ENCODE results near the gene DEPP1. TPM values are rescaled to one million over a fixed set of nuclear protein-coding genes. Genes with fewer than 3 reads are reported as not detected.

DEPP1 gene
- total and polyA plus RNA-seq, 4 donors: 10.7 to 79.3 (median 33.5) TPM

DNA sequence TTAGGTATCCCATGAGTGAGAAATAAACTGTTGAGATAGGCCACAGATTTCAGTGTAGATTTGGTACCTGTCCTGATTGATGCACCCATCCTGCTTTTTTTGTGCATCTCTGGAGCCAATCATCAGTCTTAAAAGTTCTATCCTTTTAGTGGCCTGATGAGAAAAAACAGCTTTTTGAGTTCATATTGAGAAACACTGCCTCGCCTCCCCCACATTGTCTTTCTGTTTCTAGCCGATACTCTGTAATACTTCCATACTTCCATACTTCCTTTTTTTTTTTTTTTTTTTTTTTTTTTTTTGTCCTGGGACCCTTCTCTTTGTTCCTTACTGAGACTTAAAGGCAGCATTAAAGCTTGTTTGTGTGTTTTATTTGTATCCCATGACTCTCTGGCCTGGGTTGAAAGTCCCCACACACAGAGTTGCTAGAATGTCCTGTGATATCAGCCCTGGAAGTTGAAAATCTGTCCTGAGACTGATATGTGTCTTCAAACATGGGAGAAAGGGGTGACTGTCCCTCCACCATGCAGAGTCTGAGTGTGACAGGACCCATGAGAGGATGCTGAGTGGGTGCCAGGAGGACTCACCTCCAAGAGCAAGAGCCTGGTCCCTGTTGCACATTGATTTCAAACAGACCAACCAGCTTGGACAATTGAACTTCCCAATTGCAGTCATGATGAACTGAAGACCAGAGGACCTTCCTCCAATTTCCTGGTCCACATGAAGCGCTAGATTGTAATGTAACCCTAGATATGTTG, 27.8 kb upstream of the DEPP1 start:
- Histone ChIP-seq H3K27me3 (ENCODE audit: control insufficient read depth in 4 of 4, insufficient read depth in 4 of 4, low read length in 3 of 4) (no peaks in the 10 kb centered on the region), H3K9ac (ENCODE audit: low read depth in 1 of 2, low read length in 2 of 2) (no peak overlapping the region), H3K4me3 (ENCODE audit: low read depth in 1 of 3, low read length in 3 of 3) (no peak overlapping the region), H3K9me3 (ENCODE audit: control insufficient read depth in 4 of 4, low read length in 3 of 4) (peaks cover 0 to 5% (median 1%) of the 10 kb centered on the region in 4 donors), H3K4me1 (ENCODE audit: control insufficient read depth in 4 of 4, insufficient read depth in 4 of 4, low read length in 3 of 4) (peaks cover 0 to 18% (median 8%) of the 10 kb centered on the region in 4 donors), H3K36me3 (ENCODE audit: control insufficient read depth in 4 of 4, insufficient read depth in 3 of 4, low read depth in 1 of 4, low read length in 3 of 4) (peaks cover 0 to 8% (median 5%) of the 10 kb centered on the region in 4 donors), H3K27ac (ENCODE audit: low read depth in 1 of 2, low read length in 2 of 2) (no peak overlapping the region)
- 89% methylated on average over 3 of the region's 3 CpGs for WGBS
- DNase-seq (ENCODE audit: low spot score): no peak
- TF ChIP-seq, protein P1, sequence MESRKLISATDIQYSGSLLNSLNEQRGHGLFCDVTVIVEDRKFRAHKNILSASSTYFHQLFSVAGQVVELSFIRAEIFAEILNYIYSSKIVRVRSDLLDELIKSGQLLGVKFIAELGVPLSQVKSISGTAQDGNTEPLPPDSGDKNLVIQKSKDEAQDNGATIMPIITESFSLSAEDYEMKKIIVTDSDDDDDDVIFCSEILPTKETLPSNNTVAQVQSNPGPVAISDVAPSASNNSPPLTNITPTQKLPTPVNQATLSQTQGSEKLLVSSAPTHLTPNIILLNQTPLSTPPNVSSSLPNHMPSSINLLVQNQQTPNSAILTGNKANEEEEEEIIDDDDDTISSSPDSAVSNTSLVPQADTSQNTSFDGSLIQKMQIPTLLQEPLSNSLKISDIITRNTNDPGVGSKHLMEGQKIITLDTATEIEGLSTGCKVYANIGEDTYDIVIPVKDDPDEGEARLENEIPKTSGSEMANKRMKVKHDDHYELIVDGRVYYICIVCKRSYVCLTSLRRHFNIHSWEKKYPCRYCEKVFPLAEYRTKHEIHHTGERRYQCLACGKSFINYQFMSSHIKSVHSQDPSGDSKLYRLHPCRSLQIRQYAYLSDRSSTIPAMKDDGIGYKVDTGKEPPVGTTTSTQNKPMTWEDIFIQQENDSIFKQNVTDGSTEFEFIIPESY (IDR thresholded peaks at IDR 0.05): no peak
- TF ChIP-seq NR2F2 (IDR thresholded peaks at IDR 0.05) (no peak), HNF4A (conservative IDR thresholded peaks at IDR 0.05) (no peak), YY1 (IDR thresholded peaks at IDR 0.05) (no peak), HNF4G (IDR thresholded peaks at IDR 0.05) (no peak), FOXA2 (IDR thresholded peaks at IDR 0.05) (no peak), GABPA (IDR thresholded peaks at IDR 0.05 in 1 of 2, conservative IDR thresholded peaks at IDR 0.05 in 1 of 2) (no peak), FOXA1 (IDR thresholded peaks at IDR 0.05) (no peak)
- TF ChIP-seq, protein P2, sequence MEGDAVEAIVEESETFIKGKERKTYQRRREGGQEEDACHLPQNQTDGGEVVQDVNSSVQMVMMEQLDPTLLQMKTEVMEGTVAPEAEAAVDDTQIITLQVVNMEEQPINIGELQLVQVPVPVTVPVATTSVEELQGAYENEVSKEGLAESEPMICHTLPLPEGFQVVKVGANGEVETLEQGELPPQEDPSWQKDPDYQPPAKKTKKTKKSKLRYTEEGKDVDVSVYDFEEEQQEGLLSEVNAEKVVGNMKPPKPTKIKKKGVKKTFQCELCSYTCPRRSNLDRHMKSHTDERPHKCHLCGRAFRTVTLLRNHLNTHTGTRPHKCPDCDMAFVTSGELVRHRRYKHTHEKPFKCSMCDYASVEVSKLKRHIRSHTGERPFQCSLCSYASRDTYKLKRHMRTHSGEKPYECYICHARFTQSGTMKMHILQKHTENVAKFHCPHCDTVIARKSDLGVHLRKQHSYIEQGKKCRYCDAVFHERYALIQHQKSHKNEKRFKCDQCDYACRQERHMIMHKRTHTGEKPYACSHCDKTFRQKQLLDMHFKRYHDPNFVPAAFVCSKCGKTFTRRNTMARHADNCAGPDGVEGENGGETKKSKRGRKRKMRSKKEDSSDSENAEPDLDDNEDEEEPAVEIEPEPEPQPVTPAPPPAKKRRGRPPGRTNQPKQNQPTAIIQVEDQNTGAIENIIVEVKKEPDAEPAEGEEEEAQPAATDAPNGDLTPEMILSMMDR (IDR thresholded peaks at IDR 0.05; ENCODE audit: low read depth, low read length, missing input control): no peak

DNA sequence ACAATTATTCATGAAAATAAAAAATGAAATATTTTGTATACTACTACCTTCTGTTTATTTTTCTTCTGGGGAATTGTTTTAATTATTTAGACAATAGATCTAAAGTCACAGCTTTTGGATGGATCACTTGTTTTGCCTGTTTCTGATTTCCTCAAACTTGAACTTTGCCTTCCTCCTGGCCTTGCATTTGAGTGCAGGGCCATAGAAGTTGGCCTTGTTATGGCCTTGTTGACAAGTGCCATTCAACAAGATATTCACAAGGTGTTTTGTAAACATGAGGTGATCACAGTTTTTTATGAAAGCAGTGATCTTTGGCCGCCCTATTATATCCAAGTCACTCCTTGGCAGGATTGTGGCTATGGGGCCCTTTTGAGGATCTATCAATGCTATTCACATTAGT, 26.7 kb upstream of the DEPP1 start:
- H3K27me3 ChIP-seq (ENCODE audit: control insufficient read depth in 4 of 4, insufficient read depth in 4 of 4, low read length in 3 of 4): no peaks in the 10 kb centered on the region
- TF ChIP-seq EGR1 (IDR thresholded peaks at IDR 0.05; ENCODE audit: low read depth in 2 of 2) (no peak), FOXA1 (IDR thresholded peaks at IDR 0.05) (no peak), SP1 (IDR thresholded peaks at IDR 0.05) (no peak), TAF1 (conservative IDR thresholded peaks at IDR 0.05) (no peak), GABPA (IDR thresholded peaks at IDR 0.05 in 1 of 2, conservative IDR thresholded peaks at IDR 0.05 in 1 of 2) (no peak), RXRA (IDR thresholded peaks at IDR 0.05) (no peak), YY1 (IDR thresholded peaks at IDR 0.05) (no peak), REST (IDR thresholded peaks at IDR 0.05) (no peak), MAX (IDR thresholded peaks at IDR 0.05) (no peak), JUND (IDR thresholded peaks at IDR 0.05) (no peak), NR2F2 (IDR thresholded peaks at IDR 0.05) (no peak), RAD21 (IDR thresholded peaks at IDR 0.05) (no peak), FOXA2 (IDR thresholded peaks at IDR 0.05) (no peak)
- TF ChIP-seq, protein P1 (IDR thresholded peaks at IDR 0.05): no peak
- TF ChIP-seq, protein P3, sequence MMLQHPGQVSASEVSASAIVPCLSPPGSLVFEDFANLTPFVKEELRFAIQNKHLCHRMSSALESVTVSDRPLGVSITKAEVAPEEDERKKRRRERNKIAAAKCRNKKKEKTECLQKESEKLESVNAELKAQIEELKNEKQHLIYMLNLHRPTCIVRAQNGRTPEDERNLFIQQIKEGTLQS (IDR thresholded peaks at IDR 0.05): no peak
- TF ChIP-seq, protein P2 (IDR thresholded peaks at IDR 0.05; ENCODE audit: low read depth, low read length, missing input control): no peak
- peaks cover 0 to 8% (median 5%) of the 10 kb centered on the region in 4 donors for H3K36me3 ChIP-seq (ENCODE audit: control insufficient read depth in 4 of 4, insufficient read depth in 3 of 4, low read depth in 1 of 4, low read length in 3 of 4)
- no peak overlapping the region for H3K9ac ChIP-seq (ENCODE audit: low read depth in 1 of 2, low read length in 2 of 2)
- no peak overlapping the region for H3K4me3 ChIP-seq (ENCODE audit: low read depth in 1 of 3, low read length in 3 of 3)
- 91% methylated on average over 1 of the region's 1 CpG for WGBS
- H3K27ac ChIP-seq (ENCODE audit: low read depth in 1 of 2, low read length in 2 of 2): no peak overlapping the region
- peaks cover 0 to 21% (median 10%) of the 10 kb centered on the region in 4 donors for H3K4me1 ChIP-seq (ENCODE audit: control insufficient read depth in 4 of 4, insufficient read depth in 4 of 4, low read length in 3 of 4)
- DNase-seq (ENCODE audit: low spot score): no peak
- H3K9me3 ChIP-seq (ENCODE audit: control insufficient read depth in 4 of 4, low read length in 3 of 4): peaks cover 0 to 5% (median 1%) of the 10 kb centered on the region in 4 donors
